Progenitor cell of endocrine pancreas (in vitro differentiated cells): ENCODE measurements around the gene ARL16. TPM values are rescaled to one million over a fixed set of nuclear protein-coding genes. Genes with fewer than 3 reads are reported as not detected.

Experiments used
- DNase-seq: peaks from one replicate; pipeline ENCODE4 v3.0.0; 2021; ENCODE audit warnings: low spot score; ENCODE audit not compliant: unreplicated experiment
- H3K27ac Mint-ChIP-seq: 2 replicates; pipeline ENCODE4 v1.8.0; 2021; ENCODE audit warnings: mild to moderate bottlenecking, moderate library complexity, mixed read lengths
- H3K27me3 Mint-ChIP-seq: 2 replicates; pipeline ENCODE4 v1.8.0; 2021; ENCODE audit warnings: mixed read lengths
- H3K36me3 Mint-ChIP-seq: 2 replicates; pipeline ENCODE4 v1.8.0; 2022; ENCODE audit warnings: mixed read lengths; ENCODE audit not compliant: insufficient read depth
- H3K4me1 Mint-ChIP-seq: 2 replicates; pipeline ENCODE4 v1.8.0; 2021; ENCODE audit warnings: low read depth, mixed read lengths
- H3K4me3 Mint-ChIP-seq: 2 replicates; pipeline ENCODE4 v1.8.0; 2021; ENCODE audit warnings: low read depth, mild to moderate bottlenecking, moderate library complexity, mixed read lengths
- H3K9me3 Mint-ChIP-seq: 2 replicates; pipeline ENCODE4 v1.8.0; 2021; ENCODE audit warnings: low read depth, mixed read lengths
- total RNA-seq: library from RNA; stranded (reverse); gene quantifications from 2 replicates; pipeline ENCODE4 v1.2.1, GENCODE V29; 2021
- TF ChIP-seq, protein P1 (sequence below): fragments of 200-600 bp; sonication (generic); IDR thresholded peaks from one replicate; pipeline ENCODE4 v1.5.0; 2021; ENCODE audit warnings: antibody characterized with exemption, mild to moderate bottlenecking; ENCODE audit not compliant: unreplicated experiment

Gene ARL16
- total RNA-seq, 1 donor from 2014 or later, result 42.1 TPM

DNA sequence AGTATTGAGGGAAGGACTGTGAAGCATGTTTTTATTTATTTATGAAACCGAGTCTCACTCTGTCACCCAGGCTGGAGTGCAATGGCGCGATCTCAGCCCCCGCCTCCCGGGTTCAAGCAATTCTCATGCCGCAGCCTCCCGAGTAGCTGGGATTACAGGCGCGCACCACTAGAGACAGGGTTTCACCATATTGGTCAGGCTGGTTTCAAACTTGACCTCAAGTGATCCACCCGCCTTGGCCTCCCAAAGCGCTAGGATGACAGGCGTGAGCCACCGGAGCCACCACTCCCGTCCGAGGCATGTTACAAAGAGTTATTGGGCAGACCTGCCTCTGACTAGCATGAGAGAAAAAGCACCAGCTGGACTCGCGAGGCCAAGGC, 22.6 kb upstream of the ARL16 start:
- no peak overlapping the region for H3K27ac Mint-ChIP-seq
- peaks cover 7% of the 10 kb centered on the region for H3K36me3 Mint-ChIP-seq
- no peaks in the 10 kb centered on the region for H3K9me3 Mint-ChIP-seq
- no peak for DNase-seq
- peaks cover 16% of the 10 kb centered on the region for H3K4me1 Mint-ChIP-seq
- TF ChIP-seq, protein P1, sequence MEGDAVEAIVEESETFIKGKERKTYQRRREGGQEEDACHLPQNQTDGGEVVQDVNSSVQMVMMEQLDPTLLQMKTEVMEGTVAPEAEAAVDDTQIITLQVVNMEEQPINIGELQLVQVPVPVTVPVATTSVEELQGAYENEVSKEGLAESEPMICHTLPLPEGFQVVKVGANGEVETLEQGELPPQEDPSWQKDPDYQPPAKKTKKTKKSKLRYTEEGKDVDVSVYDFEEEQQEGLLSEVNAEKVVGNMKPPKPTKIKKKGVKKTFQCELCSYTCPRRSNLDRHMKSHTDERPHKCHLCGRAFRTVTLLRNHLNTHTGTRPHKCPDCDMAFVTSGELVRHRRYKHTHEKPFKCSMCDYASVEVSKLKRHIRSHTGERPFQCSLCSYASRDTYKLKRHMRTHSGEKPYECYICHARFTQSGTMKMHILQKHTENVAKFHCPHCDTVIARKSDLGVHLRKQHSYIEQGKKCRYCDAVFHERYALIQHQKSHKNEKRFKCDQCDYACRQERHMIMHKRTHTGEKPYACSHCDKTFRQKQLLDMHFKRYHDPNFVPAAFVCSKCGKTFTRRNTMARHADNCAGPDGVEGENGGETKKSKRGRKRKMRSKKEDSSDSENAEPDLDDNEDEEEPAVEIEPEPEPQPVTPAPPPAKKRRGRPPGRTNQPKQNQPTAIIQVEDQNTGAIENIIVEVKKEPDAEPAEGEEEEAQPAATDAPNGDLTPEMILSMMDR, result no peak
- H3K4me3 Mint-ChIP-seq, result no peak overlapping the region
- H3K27me3 Mint-ChIP-seq, result peaks cover 5% of the 10 kb centered on the region

DNA sequence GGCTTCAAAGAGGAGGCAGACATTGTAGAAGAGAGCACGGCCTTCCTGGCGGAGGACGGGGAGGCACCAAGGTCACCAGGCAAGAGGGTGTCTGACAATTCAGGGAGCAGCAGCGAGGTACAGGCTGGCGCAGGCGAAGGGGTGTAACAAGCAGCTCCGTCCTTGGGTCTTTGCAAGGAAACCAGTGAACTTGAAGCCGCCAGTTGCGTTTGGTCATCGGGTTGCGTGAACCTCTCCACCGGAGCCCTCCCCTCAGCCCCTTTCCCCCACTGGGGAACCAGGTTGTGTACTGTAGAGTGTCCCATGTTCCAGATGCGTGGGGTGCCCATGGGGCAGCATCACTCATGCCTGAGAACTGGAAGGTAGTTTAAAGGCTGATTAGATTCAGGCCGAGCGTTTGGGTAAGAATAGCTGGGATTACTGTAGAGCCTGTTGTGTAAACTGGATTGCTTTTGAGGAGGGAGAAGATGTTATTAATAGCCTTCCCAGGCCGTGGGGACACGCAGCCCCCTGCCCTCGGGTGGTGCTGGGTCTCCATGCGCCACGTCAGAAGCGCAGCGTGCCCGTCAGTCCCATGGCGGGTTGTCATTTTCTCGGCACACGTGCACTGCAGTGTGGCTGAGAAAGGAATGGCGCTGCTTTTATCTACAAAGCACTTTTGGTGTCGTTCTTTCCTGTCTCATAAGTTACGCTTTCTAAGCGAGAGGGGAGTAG, 22.1 kb upstream of the ARL16 start:
- peaks cover 11% of the 10 kb centered on the region for H3K36me3 Mint-ChIP-seq
- H3K4me3 Mint-ChIP-seq, result peak overlapping the region; percentile 29
- TF ChIP-seq, protein P1, result no peak

DNA sequence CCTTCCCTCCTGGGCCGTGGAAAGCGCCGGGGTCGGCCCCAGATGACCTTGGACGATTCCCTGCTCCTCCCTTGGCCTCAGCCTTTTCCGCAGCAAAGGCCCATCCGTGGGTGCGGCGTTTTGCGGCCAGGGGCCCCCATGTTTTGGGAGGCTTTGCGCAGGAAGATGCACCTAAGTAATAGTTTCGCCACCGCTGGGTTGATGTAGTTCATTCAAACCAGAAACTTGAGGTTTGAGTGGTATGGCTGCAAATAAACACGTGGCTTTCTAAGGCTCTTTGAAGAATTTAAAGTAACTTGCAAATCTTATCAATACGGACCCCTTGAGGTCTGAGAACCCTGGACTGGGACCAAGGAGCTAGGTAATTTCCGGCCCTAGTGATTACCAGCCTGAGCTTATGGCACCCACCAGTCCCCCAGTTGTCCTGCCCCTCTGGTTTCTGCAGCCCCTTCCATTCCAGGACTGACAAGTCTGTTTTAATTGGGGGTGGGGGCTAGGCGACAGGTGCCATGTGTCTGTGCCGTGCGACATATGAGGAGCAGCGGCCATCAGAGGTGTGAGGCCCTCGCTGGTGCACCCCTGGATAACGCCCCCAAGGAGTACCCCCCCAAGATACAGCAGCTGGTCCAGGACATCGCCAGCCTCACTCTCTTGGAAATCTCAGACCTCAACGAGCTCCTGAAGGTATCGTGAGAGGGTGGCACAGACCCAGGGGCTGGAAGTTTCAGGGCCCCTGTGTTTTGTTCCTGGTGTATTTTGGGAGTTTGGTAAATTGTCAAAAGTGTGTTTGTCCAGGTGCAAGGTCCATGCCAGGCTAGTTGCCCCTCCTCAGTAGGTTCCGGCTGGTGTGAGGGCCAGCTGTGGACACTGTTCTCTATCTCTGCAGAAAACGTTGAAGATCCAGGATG, 20.4 kb upstream of the ARL16 start:
- Mint-ChIP-seq H3K36me3 (peaks cover 11% of the 10 kb centered on the region), H3K27me3 (no peaks in the 10 kb centered on the region), H3K4me1 (peaks cover 9% of the 10 kb centered on the region), H3K9me3 (no peaks in the 10 kb centered on the region), H3K4me3 (peak overlapping the region; percentile 93), H3K27ac (peak overlapping the region; percentile 52)
- TF ChIP-seq, protein P1, result no peak
- DNase-seq, result no peak

More for the DNA sequence above, 22.1 kb upstream of the ARL16 start:
- H3K27me3 Mint-ChIP-seq, result peaks cover 2% of the 10 kb centered on the region
- peak overlapping the region; percentile 56 for H3K27ac Mint-ChIP-seq
- H3K9me3 Mint-ChIP-seq, result no peaks in the 10 kb centered on the region
- DNase-seq, result no peak
- H3K4me1 Mint-ChIP-seq, result peaks cover 12% of the 10 kb centered on the region

DNA sequence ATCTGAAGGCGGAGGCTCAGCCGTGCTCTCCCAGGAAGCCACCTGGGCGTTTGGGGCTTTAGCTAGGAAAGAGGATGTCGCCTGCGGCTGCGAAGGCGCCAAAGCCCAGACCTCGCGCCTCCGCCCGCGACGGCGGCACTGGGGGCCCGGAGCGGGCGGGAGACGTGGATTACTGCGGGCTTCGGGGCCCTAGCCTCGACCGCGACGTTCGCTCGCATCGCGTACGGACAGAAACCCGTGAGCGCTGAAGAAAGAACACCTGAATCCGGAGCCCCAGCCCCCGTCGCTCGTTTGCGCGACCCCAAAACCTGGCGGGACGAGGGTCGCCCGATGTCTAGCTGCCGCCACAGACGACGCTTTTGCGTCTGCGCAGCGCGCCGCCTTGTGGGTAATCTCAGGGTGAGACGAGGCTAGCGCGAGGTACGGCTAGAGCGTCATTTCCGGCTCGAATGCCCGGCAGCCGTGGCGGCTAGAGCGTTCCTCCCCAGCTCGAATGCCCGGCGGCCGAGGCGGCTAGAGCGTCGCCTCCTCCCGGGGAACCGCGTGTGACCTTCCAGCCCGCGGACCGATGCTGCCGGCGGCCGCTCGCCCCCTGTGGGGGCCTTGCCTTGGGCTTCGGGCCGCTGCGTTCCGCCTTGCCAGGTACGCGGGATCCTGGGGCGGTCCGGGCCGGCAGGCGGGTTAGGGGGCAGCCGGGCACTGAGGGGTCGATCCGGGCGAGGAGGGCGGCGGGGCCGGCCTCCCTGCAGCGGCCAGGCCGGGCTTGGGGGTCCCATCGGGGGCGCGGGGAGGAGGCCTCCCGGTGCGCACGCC, 19.5 kb upstream of the ARL16 start, which contains the start of gene MRPL12:
TSS of gene MRPL12 (plus strand) at position 434 of the 813 bp plus-strand sequence. CDS start at position 569, 135 bp downstream.
- DNase-seq, result peak; percentile 82
- Mint-ChIP-seq H3K9me3 (no peaks in the 10 kb centered on the region), H3K36me3 (peaks cover 15% of the 10 kb centered on the region), H3K27ac (peak within 1 kb of the TSS; percentile 98), H3K4me3 (peak within 1 kb of the TSS; percentile 93), H3K27me3 (no peaks in the 10 kb centered on the region), H3K4me1 (peaks cover 9% of the 10 kb centered on the region)
- TF ChIP-seq, protein P1, result peak; percentile 32
